ENCODE measurements around the gene CDK6.
"Not testable (repeated sequence)": the region's sequence is repeated elsewhere in the genome, so short reads cannot be mapped to it uniquely, and the experiment has no call there.

Gene CDK6

DNA sequence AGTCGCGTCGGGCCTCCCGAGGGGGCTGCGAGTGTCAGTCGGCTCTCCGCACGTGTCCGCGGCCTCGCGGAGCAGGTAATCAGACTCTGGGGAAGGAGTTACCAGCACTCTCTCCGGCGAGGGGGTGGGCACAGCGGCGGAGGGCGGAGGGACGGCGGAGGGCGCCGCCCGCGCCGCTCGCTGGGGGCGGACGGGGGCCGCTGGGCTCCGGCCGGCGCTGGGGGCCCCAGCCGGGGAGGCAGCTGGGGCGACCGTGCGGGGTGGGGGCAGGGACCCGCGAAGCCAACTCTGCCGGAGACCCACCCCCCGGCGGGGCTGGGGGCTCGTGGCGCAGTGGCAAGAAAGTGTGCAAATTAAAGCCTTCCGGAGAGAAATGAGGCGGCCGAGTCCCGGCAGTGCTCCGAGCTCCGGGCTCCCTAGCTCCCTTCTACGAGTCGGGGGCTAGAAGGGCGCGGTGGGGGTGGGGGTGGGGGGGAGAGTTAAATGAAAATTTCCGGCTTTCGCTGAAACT, at the start of gene CDK6:
CDK6 (minus strand) TSS at position 85 of the 511 bp plus-strand sequence. CDS start 3,250 bp downstream, outside the sequence.
- Histone ChIP-seq H3K27ac (ENCODE audit: low read depth, low read length) (peak within 1 kb of the TSS; percentile 71; the same call in 1 of the 2 replicates), H3K9me3 (ENCODE audit: control insufficient read depth, insufficient read depth, low read depth, low read length) (no peaks in the 10 kb centered on the region), H3K4me3 (ENCODE audit: low read depth, low read length) (peak within 1 kb of the TSS; percentile 90), H3K9ac (ENCODE audit: low read length) (peak within 1 kb of the TSS; percentile 95), H3K36me3 (ENCODE audit: control insufficient read depth, insufficient read depth, low read length) (peaks cover 2% of the 10 kb centered on the region; the same call in 1 of the 2 replicates), H3K27me3 (ENCODE audit: control insufficient read depth, insufficient read depth, low read length) (peaks cover 15% of the 10 kb centered on the region; the same call in 1 of the 2 replicates), H3K4me1 (ENCODE audit: control insufficient read depth, insufficient read depth, low read length) (peaks cover 14% of the 10 kb centered on the region)

DNA sequence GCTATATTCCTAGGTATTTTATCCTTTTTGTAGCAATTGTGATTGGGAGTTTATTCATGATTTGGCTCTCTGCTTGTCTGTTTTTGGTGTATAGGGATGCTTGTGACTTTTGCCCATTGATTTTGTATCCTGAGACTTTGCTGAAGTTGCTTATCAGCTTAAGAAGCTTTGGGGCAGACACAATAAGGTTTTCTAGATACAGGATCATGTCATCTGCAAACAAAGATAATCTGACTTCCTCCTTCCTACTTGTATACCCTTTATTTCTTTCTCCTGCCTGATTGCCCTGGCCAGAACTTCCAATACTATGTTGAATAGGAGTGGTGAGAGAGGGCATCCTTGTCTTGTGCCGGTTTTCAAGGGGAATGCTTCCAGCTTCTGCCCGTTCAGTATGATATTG, 49.7 kb upstream of the CDK6 start:
- not testable (repeated sequence) for H3K27me3 ChIP-seq (ENCODE audit: control insufficient read depth, insufficient read depth, low read length); H3K36me3 ChIP-seq (ENCODE audit: control insufficient read depth, insufficient read depth, low read length); H3K4me1 ChIP-seq (ENCODE audit: control insufficient read depth, insufficient read depth, low read length); H3K4me3 ChIP-seq (ENCODE audit: low read depth, low read length); H3K9ac ChIP-seq (ENCODE audit: low read length); H3K9me3 ChIP-seq (ENCODE audit: control insufficient read depth, insufficient read depth, low read depth, low read length); H3K27ac ChIP-seq (ENCODE audit: low read depth, low read length)

DNA sequence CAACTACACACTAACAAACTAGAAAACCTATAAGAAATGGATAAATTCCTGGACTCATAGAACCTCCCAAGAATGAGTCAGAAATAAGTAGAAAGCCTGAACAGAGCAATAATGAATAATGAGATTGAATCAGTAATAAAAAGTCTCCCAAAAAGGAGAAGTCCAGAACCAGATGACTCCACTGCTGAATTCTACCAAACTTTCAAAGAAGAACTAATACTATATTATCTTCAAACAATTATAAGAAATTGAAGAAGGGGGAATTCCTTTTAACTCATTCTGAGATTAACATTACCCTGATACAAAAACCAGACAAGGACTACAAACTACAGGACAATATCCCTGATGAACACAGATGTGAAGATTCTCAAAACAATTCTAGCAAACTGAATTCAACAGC, 47.8 kb upstream of the CDK6 start:
- Histone ChIP-seq H3K4me1 (ENCODE audit: control insufficient read depth, insufficient read depth, low read length) (no peaks in the 10 kb centered on the region), H3K27me3 (ENCODE audit: control insufficient read depth, insufficient read depth, low read length) (no peaks in the 10 kb centered on the region), H3K27ac (ENCODE audit: low read depth, low read length) (no peak overlapping the region), H3K4me3 (ENCODE audit: low read depth, low read length) (no peak overlapping the region), H3K9ac (ENCODE audit: low read length) (no peak overlapping the region), H3K36me3 (ENCODE audit: control insufficient read depth, insufficient read depth, low read length) (no peaks in the 10 kb centered on the region), H3K9me3 (ENCODE audit: control insufficient read depth, insufficient read depth, low read depth, low read length) (no peaks in the 10 kb centered on the region)

DNA sequence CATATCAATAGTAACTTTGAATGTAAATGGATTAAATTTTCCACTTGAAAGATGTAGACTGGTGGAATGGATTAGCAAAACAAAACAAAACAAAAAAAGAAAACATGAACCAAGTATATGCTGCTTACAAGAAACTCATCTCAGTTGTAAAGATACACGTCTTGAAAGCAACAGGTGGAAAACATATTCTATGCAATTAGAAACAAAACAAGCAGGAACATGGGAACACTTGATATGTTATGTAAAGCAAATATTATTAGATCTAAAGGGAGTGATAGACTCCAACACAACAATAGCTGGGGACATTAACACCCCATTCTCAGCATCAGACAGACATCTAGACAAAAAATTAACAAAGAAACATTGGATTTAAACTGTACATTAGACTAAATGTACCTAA, 46.4 kb upstream of the CDK6 start:
- Histone ChIP-seq H3K27ac (ENCODE audit: low read depth, low read length) (no peak overlapping the region), H3K36me3 (ENCODE audit: control insufficient read depth, insufficient read depth, low read length) (no peaks in the 10 kb centered on the region), H3K27me3 (ENCODE audit: control insufficient read depth, insufficient read depth, low read length) (no peaks in the 10 kb centered on the region), H3K9me3 (ENCODE audit: control insufficient read depth, insufficient read depth, low read depth, low read length) (no peaks in the 10 kb centered on the region), H3K4me1 (ENCODE audit: control insufficient read depth, insufficient read depth, low read length) (no peaks in the 10 kb centered on the region), H3K4me3 (ENCODE audit: low read depth, low read length) (no peak overlapping the region), H3K9ac (ENCODE audit: low read length) (no peak overlapping the region)

DNA sequence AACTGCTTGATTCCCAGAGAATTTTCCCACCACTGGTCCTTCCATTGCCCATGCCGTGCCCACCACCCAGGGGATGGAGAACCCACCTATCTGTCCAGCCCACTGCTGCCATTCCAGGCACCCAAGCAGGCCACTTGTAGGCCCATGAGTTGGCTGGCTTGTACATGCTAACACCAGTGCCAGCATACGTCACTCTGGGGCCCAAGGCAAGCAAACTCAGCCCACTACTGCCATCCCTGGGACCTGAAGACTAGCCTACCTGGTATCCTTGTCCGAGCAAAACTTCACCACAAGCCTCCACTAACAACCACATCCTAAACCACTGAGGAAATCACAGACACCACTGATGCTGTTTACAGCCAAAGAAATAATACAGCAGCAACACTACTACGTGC, 44.7 kb upstream of the CDK6 start:
- no peak overlapping the region for H3K9ac ChIP-seq (ENCODE audit: low read length)
- no peaks in the 10 kb centered on the region for H3K27me3 ChIP-seq (ENCODE audit: control insufficient read depth, insufficient read depth, low read length)
- H3K27ac ChIP-seq (ENCODE audit: low read depth, low read length): no peak overlapping the region
- no peaks in the 10 kb centered on the region for H3K36me3 ChIP-seq (ENCODE audit: control insufficient read depth, insufficient read depth, low read length)
- H3K4me3 ChIP-seq (ENCODE audit: low read depth, low read length): no peak overlapping the region
- no peaks in the 10 kb centered on the region for H3K9me3 ChIP-seq (ENCODE audit: control insufficient read depth, insufficient read depth, low read depth, low read length)
- H3K4me1 ChIP-seq (ENCODE audit: control insufficient read depth, insufficient read depth, low read length): no peaks in the 10 kb centered on the region

DNA sequence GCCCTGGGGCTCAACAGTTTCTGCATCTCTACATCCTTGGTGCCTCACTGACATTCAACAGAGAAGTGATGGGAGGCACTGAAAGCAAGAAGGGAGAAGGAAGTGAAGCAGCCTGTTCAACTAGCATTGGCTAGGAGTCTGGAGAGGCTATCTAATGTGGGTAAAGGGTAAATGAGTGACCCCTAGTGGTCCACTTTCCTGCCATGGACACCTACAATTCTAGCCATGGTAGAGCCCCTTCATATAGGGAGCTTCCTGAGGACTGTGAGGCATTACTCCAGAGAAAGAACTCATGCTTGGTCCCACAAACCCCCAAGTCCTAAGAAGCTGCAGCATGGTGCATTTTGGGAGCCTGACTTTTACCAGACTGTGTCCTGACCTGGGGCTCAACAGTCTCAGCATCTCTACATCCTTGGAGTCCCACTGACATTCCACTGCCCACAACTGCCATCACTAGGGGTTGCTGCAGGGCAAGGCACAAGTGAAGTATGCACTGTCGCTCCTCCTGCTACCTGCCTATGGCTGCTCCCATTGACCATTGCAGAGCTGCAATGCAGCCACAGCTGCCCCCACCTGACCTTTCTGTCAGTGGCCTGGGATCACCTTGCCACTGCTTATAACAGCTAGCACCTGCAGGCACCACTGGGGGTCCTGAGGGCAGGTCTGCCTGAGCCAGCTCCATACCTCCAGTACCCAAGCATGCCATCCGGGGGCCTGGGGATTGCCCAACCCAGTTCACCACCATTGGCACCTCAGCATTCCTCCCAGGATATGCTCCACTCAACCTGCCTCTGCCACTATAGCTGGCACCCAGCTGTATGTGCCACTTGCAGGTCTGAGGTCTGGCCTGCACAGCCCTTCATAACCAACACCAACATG, 44.1 kb upstream of the CDK6 start:
- no peak overlapping the region for H3K27ac ChIP-seq (ENCODE audit: low read depth, low read length)
- no peaks in the 10 kb centered on the region for H3K27me3 ChIP-seq (ENCODE audit: control insufficient read depth, insufficient read depth, low read length)
- no peaks in the 10 kb centered on the region for H3K4me1 ChIP-seq (ENCODE audit: control insufficient read depth, insufficient read depth, low read length)
- H3K36me3 ChIP-seq (ENCODE audit: control insufficient read depth, insufficient read depth, low read length): no peaks in the 10 kb centered on the region
- no peaks in the 10 kb centered on the region for H3K9me3 ChIP-seq (ENCODE audit: control insufficient read depth, insufficient read depth, low read depth, low read length)
- no peak overlapping the region for H3K4me3 ChIP-seq (ENCODE audit: low read depth, low read length)
- no peak overlapping the region for H3K9ac ChIP-seq (ENCODE audit: low read length)

DNA sequence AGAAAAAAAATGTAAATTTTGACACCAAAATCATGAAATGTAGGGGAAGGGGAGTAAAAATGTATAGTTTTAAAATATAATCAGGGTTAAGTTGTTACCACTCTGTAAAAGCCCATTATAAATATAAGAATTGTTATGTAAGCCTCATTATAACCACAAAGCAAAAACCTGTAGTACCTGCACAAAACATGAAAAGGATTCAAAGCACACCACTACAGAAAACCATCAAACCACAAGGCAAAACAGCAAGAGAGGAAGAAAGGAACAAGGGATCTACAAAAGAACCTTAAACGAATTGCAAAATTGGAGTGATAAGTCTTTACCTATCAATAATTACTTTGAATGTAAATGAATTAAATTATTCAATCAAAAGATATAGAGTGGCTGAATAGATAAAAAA, 41.0 kb upstream of the CDK6 start:
- Histone ChIP-seq H3K36me3 (ENCODE audit: control insufficient read depth, insufficient read depth, low read length) (no peaks in the 10 kb centered on the region), H3K27me3 (ENCODE audit: control insufficient read depth, insufficient read depth, low read length) (no peaks in the 10 kb centered on the region), H3K4me3 (ENCODE audit: low read depth, low read length) (no peak overlapping the region)

DNA sequence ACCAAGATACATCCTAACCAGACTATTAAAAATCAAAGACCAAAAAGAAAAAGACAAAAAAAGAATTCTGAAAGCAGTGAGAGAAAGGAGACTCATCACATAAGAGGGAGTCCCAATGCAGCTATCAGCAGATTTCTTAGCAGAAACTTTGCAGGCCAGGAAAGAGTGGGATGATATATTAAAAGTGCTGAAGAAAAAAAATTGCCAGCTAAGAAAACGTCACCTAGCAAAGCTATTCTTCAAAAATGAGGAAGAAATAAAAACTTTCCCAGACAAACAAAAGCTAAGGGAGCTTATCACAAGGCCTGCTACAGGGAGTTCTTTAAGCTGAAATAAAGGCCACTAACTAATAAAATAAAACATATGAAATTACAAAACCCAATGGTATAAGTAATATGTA, 40.5 kb upstream of the CDK6 start:
- no peak overlapping the region for H3K4me3 ChIP-seq (ENCODE audit: low read depth, low read length)
- no peak overlapping the region for H3K9ac ChIP-seq (ENCODE audit: low read length)
- no peaks in the 10 kb centered on the region for H3K27me3 ChIP-seq (ENCODE audit: control insufficient read depth, insufficient read depth, low read length)
- no peaks in the 10 kb centered on the region for H3K36me3 ChIP-seq (ENCODE audit: control insufficient read depth, insufficient read depth, low read length)
- H3K27ac ChIP-seq (ENCODE audit: low read depth, low read length): no peak overlapping the region
- H3K9me3 ChIP-seq (ENCODE audit: control insufficient read depth, insufficient read depth, low read depth, low read length): no peaks in the 10 kb centered on the region
- peaks cover 13% of the 10 kb centered on the region; the same call in 1 of the 2 replicates for H3K4me1 ChIP-seq (ENCODE audit: control insufficient read depth, insufficient read depth, low read length)

More for the DNA sequence above, 41.0 kb upstream of the CDK6 start:
- no peak overlapping the region for H3K27ac ChIP-seq (ENCODE audit: low read depth, low read length)
- H3K4me1 ChIP-seq (ENCODE audit: control insufficient read depth, insufficient read depth, low read length): peaks cover 13% of the 10 kb centered on the region; the same call in 1 of the 2 replicates
- H3K9me3 ChIP-seq (ENCODE audit: control insufficient read depth, insufficient read depth, low read depth, low read length): no peaks in the 10 kb centered on the region
- no peak overlapping the region for H3K9ac ChIP-seq (ENCODE audit: low read length)

DNA sequence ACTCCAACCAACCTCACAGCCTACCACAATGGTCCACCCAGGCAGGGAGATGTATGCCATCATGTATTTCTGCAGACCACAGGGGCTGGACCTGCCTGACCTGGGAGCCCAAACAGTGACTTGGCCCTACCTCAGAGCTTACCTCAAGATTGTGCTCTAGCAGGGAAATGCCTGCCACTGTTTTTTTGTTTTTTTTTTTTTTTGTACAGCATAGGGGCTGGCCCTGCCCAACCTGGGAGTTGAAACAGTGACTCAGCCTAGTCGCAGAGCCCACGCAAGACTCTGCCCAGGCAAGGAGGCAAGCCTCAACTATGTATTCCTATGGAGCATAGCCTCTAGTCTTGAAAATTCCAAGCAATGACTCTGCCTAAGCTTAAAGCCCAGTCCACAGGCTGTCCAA, 39.3 kb upstream of the CDK6 start:
- H3K9ac ChIP-seq (ENCODE audit: low read length): no peak overlapping the region
- H3K4me1 ChIP-seq (ENCODE audit: control insufficient read depth, insufficient read depth, low read length): peaks cover 13% of the 10 kb centered on the region; the same call in 1 of the 2 replicates
- H3K4me3 ChIP-seq (ENCODE audit: low read depth, low read length): no peak overlapping the region
- no peak overlapping the region for H3K27ac ChIP-seq (ENCODE audit: low read depth, low read length)
- no peaks in the 10 kb centered on the region for H3K27me3 ChIP-seq (ENCODE audit: control insufficient read depth, insufficient read depth, low read length)
- no peaks in the 10 kb centered on the region for H3K9me3 ChIP-seq (ENCODE audit: control insufficient read depth, insufficient read depth, low read depth, low read length)
- no peaks in the 10 kb centered on the region for H3K36me3 ChIP-seq (ENCODE audit: control insufficient read depth, insufficient read depth, low read length)

DNA sequence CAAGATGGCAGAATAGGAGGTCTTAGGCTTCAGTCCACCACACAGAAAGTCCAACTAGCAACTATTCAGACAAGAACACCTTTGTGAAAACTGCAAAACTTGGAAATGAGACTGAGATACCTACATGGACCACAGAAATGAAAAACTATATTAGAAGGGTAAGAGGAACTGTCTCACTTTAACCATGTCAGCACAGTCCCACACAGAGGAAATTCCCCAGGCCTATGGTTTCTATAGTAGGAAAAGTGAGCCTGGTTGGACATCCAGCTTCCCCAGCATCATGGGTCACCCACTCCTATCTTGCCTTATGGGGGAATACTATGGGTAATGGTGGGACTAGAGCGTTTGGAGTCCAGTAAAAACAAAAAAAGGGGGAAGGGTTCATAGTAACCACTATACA, 38.8 kb upstream of the CDK6 start:
- Histone ChIP-seq H3K9ac (ENCODE audit: low read length) (no peak overlapping the region), H3K4me1 (ENCODE audit: control insufficient read depth, insufficient read depth, low read length) (peaks cover 13% of the 10 kb centered on the region; the same call in 1 of the 2 replicates), H3K36me3 (ENCODE audit: control insufficient read depth, insufficient read depth, low read length) (no peaks in the 10 kb centered on the region), H3K27ac (ENCODE audit: low read depth, low read length) (no peak overlapping the region; the same call in 1 of the 2 replicates), H3K9me3 (ENCODE audit: control insufficient read depth, insufficient read depth, low read depth, low read length) (no peaks in the 10 kb centered on the region), H3K4me3 (ENCODE audit: low read depth, low read length) (no peak overlapping the region), H3K27me3 (ENCODE audit: control insufficient read depth, insufficient read depth, low read length) (no peaks in the 10 kb centered on the region)

DNA sequence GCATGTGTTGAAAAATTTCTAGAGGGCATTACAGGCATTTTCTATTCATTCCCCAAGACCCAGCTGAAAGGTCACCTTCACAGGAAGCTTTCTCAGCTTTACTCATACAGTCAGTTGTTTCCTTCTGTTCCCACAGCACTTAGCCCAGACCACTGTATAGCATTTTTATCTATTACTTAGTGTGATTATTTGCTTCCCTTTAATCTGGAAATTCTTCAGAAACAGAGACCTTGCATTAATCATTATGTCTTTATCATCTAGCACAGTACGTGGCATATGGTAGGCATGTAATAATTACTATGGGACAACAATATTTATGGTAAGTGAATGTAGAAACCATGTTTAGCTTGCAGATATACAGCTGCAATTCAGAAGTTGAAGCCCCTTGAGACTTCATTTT, 38.2 kb upstream of the CDK6 start:
- H3K27ac ChIP-seq (ENCODE audit: low read depth, low read length): no peak overlapping the region; the same call in 1 of the 2 replicates
- no peak overlapping the region for H3K9ac ChIP-seq (ENCODE audit: low read length)

More for the DNA sequence above, 38.2 kb upstream of the CDK6 start:
- Histone ChIP-seq H3K4me1 (ENCODE audit: control insufficient read depth, insufficient read depth, low read length) (peaks cover 13% of the 10 kb centered on the region; the same call in 1 of the 2 replicates), H3K9me3 (ENCODE audit: control insufficient read depth, insufficient read depth, low read depth, low read length) (no peaks in the 10 kb centered on the region), H3K27me3 (ENCODE audit: control insufficient read depth, insufficient read depth, low read length) (no peaks in the 10 kb centered on the region), H3K4me3 (ENCODE audit: low read depth, low read length) (no peak overlapping the region), H3K36me3 (ENCODE audit: control insufficient read depth, insufficient read depth, low read length) (no peaks in the 10 kb centered on the region)

Data from HUES6 (cell line).